Gastrocnemius medialis (tissue), 4 donors: ENCODE results near the gene SH3PXD2B. TPM values are rescaled to one million over a fixed set of nuclear protein-coding genes. Genes with fewer than 3 reads are reported as not detected.

Experiments
- ATAC-seq, 2 donors: fragments of 150-250 bp; one replicate each; pipeline ENCODE4 v1.9.1; 2016
- DNase-seq, 2 donors: peaks; one replicate each; pipeline ENCODE4 v3.0.0-alpha.2; 2019
- H3K27ac ChIP-seq, 4 donors: fragments of 200-600 bp; sonication (generic); 1 replicate in 1 of 4; 2 replicates in 3 of 4; pipeline ENCODE4 v1.5.1; 2016 to 2018; ENCODE audit warnings: mild to moderate bottlenecking in 2 of 4, moderate library complexity in 1 of 4
- H3K27me3 ChIP-seq, 3 donors: fragments of 200-600 bp; sonication (generic) in 2 of 3; 1 replicate in 1 of 3; 2 replicates in 2 of 3; pipeline versions ENCODE4 v1.5.1 to v1.6.0; 2016 to 2019; ENCODE audit warnings: mild to moderate bottlenecking in 1 of 3, moderate library complexity in 1 of 3
- H3K36me3 ChIP-seq, 2 donors: fragments of 200-600 bp; sonication (generic) in 1 of 2; one replicate each; pipeline ENCODE4 v1.5.1; 2017 to 2018
- H3K4me1 ChIP-seq, 2 donors: fragments of 200-600 bp; sonication (generic) in 1 of 2; one replicate each; pipeline ENCODE4 v1.5.1; 2016 to 2017; ENCODE audit warnings: mild to moderate bottlenecking in 2 of 2
- H3K4me3 ChIP-seq, 4 donors: fragments of 200-600 bp; sonication (generic) in 3 of 4; 1 replicate in 1 of 4; 2 replicates in 3 of 4; pipeline ENCODE4 v1.5.1; 2016 to 2019; ENCODE audit warnings: mild to moderate bottlenecking in 2 of 4
- H3K9me3 ChIP-seq, 3 donors: fragments of 200-600 bp; sonication (generic) in 2 of 3; 1 replicate in 1 of 3; 2 replicates in 2 of 3; pipeline ENCODE4 v1.5.1; 2016 to 2019
- POLR2A ChIP-seq, 2 donors: fragments of 450-650 bp; IDR thresholded peaks; one replicate each; pipeline ENCODE4 v1.6.1; 2017; ENCODE audit warnings: antibody characterized with exemption in 2 of 2, mild to moderate bottlenecking in 2 of 2, moderate library complexity in 2 of 2
- in situ Hi-C, 4 donors: fragments of 200-750 bp; cut with MboI; loops; one replicate each; pipeline versions ENCODE4 v1.15.0 to v1.8.0; 2017; ENCODE audit warnings: low sequenced_read_pairs in 4 of 4
- intact Hi-C: fragments of 100-400 bp; cut with DNase I; formaldehyde crosslinking; loops from one replicate; pipeline ENCODE4 v1.15.1; 2023; ENCODE audit warnings: low total_unique reads
- total RNA-seq, 4 donors: library from RNA; depleted of rRNA; stranded (reverse); fragments of >200 nt; gene quantifications; one replicate each; pipeline versions ENCODE4 v1.1.0 to v1.2.3, GENCODE V29; 2016
- TF ChIP-seq, protein P1 (sequence below), 5 experiments: fragments of 450-650 bp in 3 of 5; fragments of 200-600 bp in 2 of 5; sonication (generic) in 2 of 5; IDR thresholded peaks in 4 of 5; conservative IDR thresholded peaks in 1 of 5; 1 replicate in 4 of 5; 2 replicates in 1 of 5; pipeline ENCODE4 v1.5.1; 2016 to 2019; ENCODE audit warnings: antibody characterized with exemption in 5 of 5, mild to moderate bottlenecking in 3 of 5, moderate library complexity in 3 of 5

Gene SH3PXD2B
- total RNA-seq, 4 donors from 2014 or later, result 2.7 to 10.2 (median 4.2) TPM

DNA sequence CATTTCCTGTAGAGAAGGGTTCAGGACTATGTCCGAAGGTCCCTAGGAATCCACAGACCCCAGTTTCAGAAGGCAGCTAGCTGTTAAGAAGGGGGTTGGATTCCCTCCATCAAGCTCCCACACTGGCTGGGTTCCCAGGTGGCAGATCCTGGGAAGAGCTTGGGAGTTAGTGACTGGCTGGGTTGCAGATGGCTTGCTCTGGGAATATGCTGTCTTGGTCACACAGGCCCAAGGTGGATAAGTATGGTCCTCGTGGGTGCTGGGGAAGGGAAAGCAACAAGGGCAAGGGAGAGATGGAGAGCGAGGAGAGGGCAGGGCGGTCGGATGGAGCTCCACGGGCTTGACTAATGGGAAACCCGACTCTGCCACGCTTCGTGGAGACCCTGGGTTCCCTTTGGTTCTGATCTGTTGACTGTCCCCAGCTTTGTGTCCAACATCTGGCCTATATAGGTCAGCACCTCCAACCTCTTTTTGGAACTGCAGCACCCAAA is 17.4 kb downstream of the SH3PXD2B start:
- H3K27ac ChIP-seq, result peak overlapping the region; percentile 22 to 58 (median 44)
- TF ChIP-seq, protein P1, sequence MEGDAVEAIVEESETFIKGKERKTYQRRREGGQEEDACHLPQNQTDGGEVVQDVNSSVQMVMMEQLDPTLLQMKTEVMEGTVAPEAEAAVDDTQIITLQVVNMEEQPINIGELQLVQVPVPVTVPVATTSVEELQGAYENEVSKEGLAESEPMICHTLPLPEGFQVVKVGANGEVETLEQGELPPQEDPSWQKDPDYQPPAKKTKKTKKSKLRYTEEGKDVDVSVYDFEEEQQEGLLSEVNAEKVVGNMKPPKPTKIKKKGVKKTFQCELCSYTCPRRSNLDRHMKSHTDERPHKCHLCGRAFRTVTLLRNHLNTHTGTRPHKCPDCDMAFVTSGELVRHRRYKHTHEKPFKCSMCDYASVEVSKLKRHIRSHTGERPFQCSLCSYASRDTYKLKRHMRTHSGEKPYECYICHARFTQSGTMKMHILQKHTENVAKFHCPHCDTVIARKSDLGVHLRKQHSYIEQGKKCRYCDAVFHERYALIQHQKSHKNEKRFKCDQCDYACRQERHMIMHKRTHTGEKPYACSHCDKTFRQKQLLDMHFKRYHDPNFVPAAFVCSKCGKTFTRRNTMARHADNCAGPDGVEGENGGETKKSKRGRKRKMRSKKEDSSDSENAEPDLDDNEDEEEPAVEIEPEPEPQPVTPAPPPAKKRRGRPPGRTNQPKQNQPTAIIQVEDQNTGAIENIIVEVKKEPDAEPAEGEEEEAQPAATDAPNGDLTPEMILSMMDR (IDR thresholded peaks at IDR 0.05 in 4 of 5, conservative IDR thresholded peaks at IDR 0.05 in 1 of 5), result no peak
- TF ChIP-seq POLR2A (IDR thresholded peaks at IDR 0.05), result no peak

DNA sequence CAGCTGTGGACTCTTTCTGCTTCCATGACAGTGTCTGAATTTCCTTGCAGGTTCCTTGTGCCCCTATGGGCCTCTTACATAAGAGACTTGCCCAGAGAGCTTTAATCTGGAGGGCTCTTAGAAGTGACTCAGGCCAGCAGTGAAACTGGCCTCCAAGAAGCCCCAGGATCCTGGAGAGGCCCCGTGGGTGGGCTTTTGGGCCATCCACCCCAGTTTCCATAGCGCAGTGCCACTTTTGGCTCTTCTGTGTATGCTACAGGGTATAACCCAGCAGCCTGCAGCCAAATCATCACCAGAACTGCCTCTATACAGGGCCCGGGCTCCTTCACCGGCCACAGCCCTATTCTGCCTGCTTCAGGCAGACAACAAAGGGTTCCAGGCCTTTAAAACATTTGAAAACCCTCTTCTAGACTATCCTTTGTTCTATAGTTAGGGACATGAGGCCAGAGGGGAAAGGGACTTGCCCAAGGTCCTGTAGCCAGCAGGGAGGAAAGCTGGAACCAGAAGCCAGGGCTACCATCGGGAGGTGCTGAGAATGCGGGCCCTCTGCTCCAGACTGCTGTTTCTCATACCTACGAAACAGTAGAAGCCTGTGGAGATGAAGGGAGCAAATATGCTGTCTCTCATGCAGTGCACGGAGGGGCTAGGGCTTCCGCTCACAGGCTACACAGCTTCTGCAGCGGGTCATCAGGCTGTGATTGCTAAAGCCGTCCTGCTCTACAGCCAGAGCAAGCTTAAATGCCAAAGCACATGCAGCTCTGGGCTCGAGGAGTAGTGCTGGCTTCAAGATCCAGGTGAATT is 18.0 kb downstream of the SH3PXD2B start:
- no peak for DNase-seq

More for the DNA sequence above, 17.4 kb downstream of the SH3PXD2B start:
- Histone ChIP-seq H3K4me3 (no peak overlapping the region), H3K4me1 (peaks cover 10 to 13% of the 10 kb centered on the region in 2 donors), H3K36me3 (no peaks in the 10 kb centered on the region), H3K27me3 (no peaks in the 10 kb centered on the region), H3K9me3 (no peaks in the 10 kb centered on the region)
- in situ Hi-C loops, result no loop called here
- no peak for DNase-seq
- ATAC-seq, result peak; percentile 13 to 14
- intact Hi-C loops, result no loop called here

DNA sequence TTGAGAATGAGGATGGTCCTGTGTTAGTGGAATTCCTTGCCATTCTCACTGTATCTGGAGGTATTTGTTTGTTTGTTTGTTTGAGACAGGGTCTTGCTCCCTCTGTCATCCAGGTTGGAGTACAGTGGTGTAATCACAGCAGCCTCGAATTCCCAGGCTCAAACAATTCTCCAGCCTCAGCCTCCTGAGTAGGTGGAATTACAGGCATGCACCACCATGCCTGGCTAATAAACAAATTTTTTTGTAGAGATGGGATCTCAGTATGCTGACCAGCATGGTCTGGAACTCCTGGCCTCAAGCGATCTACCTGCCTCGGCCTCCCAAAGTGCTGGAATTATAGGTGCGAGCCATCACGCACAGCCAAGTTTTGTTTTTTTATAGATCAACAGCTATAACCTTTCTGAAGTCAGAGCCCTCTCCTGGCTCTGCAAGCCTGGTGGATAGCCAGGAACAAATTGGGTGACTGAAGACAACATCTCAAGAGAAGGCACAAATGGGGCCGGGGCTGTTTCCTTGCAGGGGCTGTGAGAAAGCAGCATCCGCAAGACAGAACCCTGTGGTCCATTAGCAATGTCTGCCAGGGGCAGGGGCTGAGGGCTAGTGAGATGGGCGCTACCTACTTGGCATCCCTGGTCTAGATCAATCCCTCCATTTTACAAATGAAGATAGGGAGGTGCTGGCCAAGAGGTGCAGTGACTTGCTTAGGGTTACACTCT is 18.8 kb downstream of the SH3PXD2B start:
- DNase-seq (no peak), ATAC-seq (no peak)
- intact Hi-C loops, result no loop called here
- in situ Hi-C loops, result no loop called here
- TF ChIP-seq POLR2A (IDR thresholded peaks at IDR 0.05), result no peak
- TF ChIP-seq, protein P1 (IDR thresholded peaks at IDR 0.05 in 4 of 5, conservative IDR thresholded peaks at IDR 0.05 in 1 of 5), result no peak
- no peaks in the 10 kb centered on the region for H3K9me3 ChIP-seq
- no peaks in the 10 kb centered on the region for H3K27me3 ChIP-seq
- H3K4me1 ChIP-seq, result peaks cover 10 to 13% of the 10 kb centered on the region in 2 donors
- H3K36me3 ChIP-seq, result no peaks in the 10 kb centered on the region
- H3K27ac ChIP-seq, result no peak overlapping the region
- no peak overlapping the region for H3K4me3 ChIP-seq

More for the DNA sequence above, 18.0 kb downstream of the SH3PXD2B start:
- H3K4me1 ChIP-seq, result peaks cover 10 to 13% of the 10 kb centered on the region in 2 donors
- intact Hi-C loops (no loop called here), in situ Hi-C loops (no loop called here)
- TF ChIP-seq, protein P1 (IDR thresholded peaks at IDR 0.05 in 4 of 5, conservative IDR thresholded peaks at IDR 0.05 in 1 of 5), result no peak
- TF ChIP-seq POLR2A (IDR thresholded peaks at IDR 0.05), result no peak
- peak overlapping the region; percentile 15 to 58 (median 44) for H3K27ac ChIP-seq
- H3K9me3 ChIP-seq, result no peaks in the 10 kb centered on the region
- H3K4me3 ChIP-seq, result no peak overlapping the region
- peak in 1 of 2 donors; percentile 30 for ATAC-seq
- H3K36me3 ChIP-seq, result no peaks in the 10 kb centered on the region
- no peaks in the 10 kb centered on the region for H3K27me3 ChIP-seq

DNA sequence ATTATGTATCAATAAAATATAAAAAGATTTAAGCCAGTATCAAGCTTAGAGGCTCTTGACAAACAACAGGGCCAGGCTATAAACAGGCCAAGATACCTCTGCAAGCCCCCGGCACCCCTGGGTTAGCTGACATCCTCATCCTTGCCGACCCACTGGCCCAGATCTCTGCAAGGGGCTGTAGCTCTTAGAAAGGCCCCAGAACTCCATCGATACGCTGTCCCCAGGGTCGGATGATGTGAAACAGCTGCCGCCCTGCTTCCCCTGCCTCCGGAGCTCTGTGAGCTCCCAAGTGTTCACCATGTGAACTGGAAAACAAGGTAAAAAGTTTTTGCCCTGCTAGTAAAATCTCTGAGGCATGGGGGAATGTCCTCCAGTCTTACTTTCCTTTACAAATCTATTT is 20.1 kb downstream of the SH3PXD2B start:
- no peak overlapping the region for H3K4me3 ChIP-seq
- DNase-seq, result no peak
- H3K36me3 ChIP-seq, result no peaks in the 10 kb centered on the region
- H3K27ac ChIP-seq, result no peak overlapping the region
- H3K27me3 ChIP-seq, result no peaks in the 10 kb centered on the region
- intact Hi-C loops, result no loop called here
- H3K4me1 ChIP-seq, result peaks cover 10 to 13% of the 10 kb centered on the region in 2 donors
- no peaks in the 10 kb centered on the region for H3K9me3 ChIP-seq
- in situ Hi-C loops, result no loop called here
- ATAC-seq, result no peak
- TF ChIP-seq, protein P1 (IDR thresholded peaks at IDR 0.05 in 4 of 5, conservative IDR thresholded peaks at IDR 0.05 in 1 of 5), result no peak
- TF ChIP-seq POLR2A (IDR thresholded peaks at IDR 0.05), result no peak
